Kidney (tissue), 14 donors: ENCODE measurements around the gene PPHLN1. TPM values are rescaled to one million over a fixed set of nuclear protein-coding genes. Genes with fewer than 3 reads are reported as not detected.
A peak's percentile ranks its signal among the peaks of the same experiment; 100 is the strongest.

Source experiments
- DNase-seq, 5 donors: peaks; one replicate each; pipeline ENCODE4 v3.0.0-alpha.2; 2013 to 2020
- FAIRE-seq: peaks from 2 replicates; lab custom pipeline; 2012; peaks lifted over from hg19 to GRCh38; lab: Jason Lieb, UNC
- H3K27ac ChIP-seq, 2 donors: one replicate each; pipeline ENCODE4 v1.7.0; 2013; ENCODE audit warnings: low read depth in 2 of 2, low read length in 2 of 2, inconsistent platforms in 1 of 2
- H3K27me3 ChIP-seq: one replicate; pipeline ENCODE4 v1.7.1; 2013; ENCODE audit warnings: low read length, inconsistent platforms; ENCODE audit not compliant: control insufficient read depth, insufficient read depth
- H3K36me3 ChIP-seq, 3 donors: one replicate each; pipeline versions ENCODE4 v1.7.0 to v1.7.1; 2013; ENCODE audit warnings: low read length in 3 of 3, control low read depth in 1 of 3, inconsistent platforms in 1 of 3; ENCODE audit not compliant: insufficient read depth in 3 of 3, control insufficient read depth in 2 of 3
- H3K4me1 ChIP-seq, 3 donors: one replicate each; pipeline versions ENCODE4 v1.7.0 to v1.7.1; 2013; ENCODE audit warnings: low read length in 3 of 3, inconsistent platforms in 1 of 3, low read depth in 1 of 3; ENCODE audit not compliant: control insufficient read depth in 2 of 3, insufficient read depth in 2 of 3
- H3K4me3 ChIP-seq, 3 donors: one replicate each; pipeline versions ENCODE4 v1.7.0 to v1.8.1; 2013; ENCODE audit warnings: low read length in 3 of 3, control low read depth in 1 of 3, inconsistent platforms in 1 of 3
- H3K9ac ChIP-seq, 3 donors: one replicate each; pipeline versions ENCODE4 v1.7.0 to v1.7.1; 2013; ENCODE audit warnings: low read length in 3 of 3, control low read depth in 1 of 3, inconsistent platforms in 1 of 3
- H3K9me3 ChIP-seq, 3 donors: one replicate each; pipeline versions ENCODE4 v1.7.0 to v1.7.1; 2013; ENCODE audit warnings: low read length in 3 of 3, control low read depth in 1 of 3, inconsistent platforms in 1 of 3; ENCODE audit not compliant: control insufficient read depth in 2 of 3, insufficient read depth in 1 of 3
- CTCF ChIP-seq: IDR thresholded peaks from 3 replicates; pipeline ENCODE4 v1.5.1; 2012; ENCODE audit warnings: mild to moderate bottlenecking, moderate library complexity, borderline replicate concordance; ENCODE audit not compliant: insufficient read depth; ENCODE audit errors: extremely low read depth
- intact Hi-C: fragments of 100-400 bp; cut with DNase I; formaldehyde crosslinking; loops from one replicate; pipeline ENCODE4 v1.11.1; 2022
- polyA plus RNA-seq: library from polyadenylated mRNA; stranded (reverse); fragments of 350-450 nt; fragmentation: Illumina TruSeq; extraction: RNeasy Lipid Tissue Mini Kit (QIAGEN cat#74804); gene quantifications from one replicate; pipeline ENCODE4 v1.2.3, GENCODE V29; 2014; ENCODE audit warnings: low read depth, low replicate concordance; ENCODE audit not compliant: insufficient read depth
- total RNA-seq: library from RNA; stranded (reverse); fragmentation: NEBNext Ultra II Directional; extraction: Animal tissue kit (Norgen Biotek cat#: 25700); gene quantifications from one replicate; pipeline ENCODE4 v1.2.1, GENCODE V29; 2021
- donor health status: control.
- donor health status: control.
- donor health status: control.
- donor health status: control.
- donor health status: control.
- donor health status: DM: yes; HTN: yes; CAD: no.
- donor health status: Normal renal cell carcinoma (clear cell type).

PPHLN1 gene
- total and polyA plus RNA-seq, 2 donors from 2014 or later: 32.0 to 51.9 TPM

- peaks cover 0 to 2% (median 0%) of the 10 kb centered on the region in 3 donors for H3K4me1 ChIP-seq
- DNase-seq: no peak
- H3K9me3 ChIP-seq: no peaks in the 10 kb centered on the region
- FAIRE-seq: no peak
- intact Hi-C loops: no loop called here
- no peak overlapping the region for H3K27ac ChIP-seq
- H3K36me3 ChIP-seq: no peaks in the 10 kb centered on the region
- H3K4me3 ChIP-seq: no peak overlapping the region
- no peak overlapping the region for H3K9ac ChIP-seq
- no peaks in the 10 kb centered on the region for H3K27me3 ChIP-seq
- TF ChIP-seq CTCF: no peak
Observed at GRCh38 chr12:42420395-42420794, 94.4 kb downstream of the PPHLN1 start.

GRCh38 chr12:42421844-42422779 lies 96.1 kb downstream of the PPHLN1 start:
- FAIRE-seq (peak; percentile 84), DNase-seq (peak in 2 of 5 donors; percentile 62 to 81)
- intact Hi-C loops: no loop called here
- Histone ChIP-seq H3K9ac (no peak overlapping the region), H3K4me1 (peaks cover 0 to 2% (median 0%) of the 10 kb centered on the region in 3 donors), H3K9me3 (no peaks in the 10 kb centered on the region), H3K27me3 (no peaks in the 10 kb centered on the region), H3K27ac (no peak overlapping the region), H3K36me3 (no peaks in the 10 kb centered on the region), H3K4me3 (no peak overlapping the region)
- TF ChIP-seq CTCF: no peak

GRCh38 chr12:42422785-42423184 lies 96.8 kb downstream of the PPHLN1 start:
- intact Hi-C loops: no loop called here
- FAIRE-seq: no peak
- no peak for DNase-seq
- H3K27ac ChIP-seq: no peak overlapping the region
- no peak overlapping the region for H3K9ac ChIP-seq
- no peaks in the 10 kb centered on the region for H3K9me3 ChIP-seq
- peaks cover 0 to 2% (median 0%) of the 10 kb centered on the region in 3 donors for H3K4me1 ChIP-seq
- no peaks in the 10 kb centered on the region for H3K27me3 ChIP-seq
- no peaks in the 10 kb centered on the region for H3K36me3 ChIP-seq
- no peak overlapping the region for H3K4me3 ChIP-seq
- TF ChIP-seq CTCF: no peak
